C4-2B (cell line): ENCODE measurements around the gene CEP72.

Source experiments
- CTCF ChIP-seq: fragments of 450-650 bp; conservative IDR thresholded peaks from 2 replicates; pipeline ENCODE4 v1.5.1; 2017; ENCODE audit warnings: mild to moderate bottlenecking
- ZFX ChIP-seq: fragments of 450-650 bp; IDR thresholded peaks from 2 replicates; pipeline ENCODE4 v1.6.1; 2017

- TF ChIP-seq CTCF (no peak), ZFX (no peak)
Measured at GRCh38 chr5:585962-586628, 26.0 kb upstream of the CEP72 start.
